Endometrium (tissue), 2 donors: ENCODE results near the gene MRPL23.

Source experiments
- FAIRE-seq: peaks from 2 replicates; lab custom pipeline; 2012; peaks lifted over from hg19 to GRCh38; lab: Jason Lieb, UNC
- donor health status: control.
- donor health status: control.

The MRPL23 gene

GRCh38 chr11:1921574-1922141 is 25.5 kb upstream of the MRPL23 start:
- no peak for FAIRE-seq

GRCh38 chr11:1922481-1923081 is 24.6 kb upstream of the MRPL23 start:
- no peak for FAIRE-seq

- no peak for FAIRE-seq
These were observed 23.8 kb upstream of the MRPL23 start for GRCh38 chr11:1923201-1923956.

- FAIRE-seq, result no peak
These were observed 23.0 kb upstream of the MRPL23 start for GRCh38 chr11:1924181-1924580.

GRCh38 chr11:1924646-1925372 is 22.3 kb upstream of the MRPL23 start:
- no peak for FAIRE-seq

GRCh38 chr11:1925373-1926155 is 21.6 kb upstream of the MRPL23 start:
- no peak for FAIRE-seq

- no peak for FAIRE-seq
These were observed 20.7 kb upstream of the MRPL23 start for GRCh38 chr11:1926156-1927025.

GRCh38 chr11:1927026-1927847 is 19.9 kb upstream of the MRPL23 start:
- FAIRE-seq, result no peak

- no peak for FAIRE-seq
These were observed 19.2 kb upstream of the MRPL23 start for GRCh38 chr11:1927848-1928469.

- no peak for FAIRE-seq
These were observed 18.7 kb upstream of the MRPL23 start for GRCh38 chr11:1928470-1928890.

GRCh38 chr11:1928891-1929541 is 18.1 kb upstream of the MRPL23 start:
- no peak for FAIRE-seq

GRCh38 chr11:1929621-1930461 is 17.3 kb upstream of the MRPL23 start:
- no peak for FAIRE-seq

- FAIRE-seq, result no peak
These were observed 16.7 kb upstream of the MRPL23 start for GRCh38 chr11:1930462-1930830.

- no peak for FAIRE-seq
These were observed 15.6 kb upstream of the MRPL23 start for GRCh38 chr11:1931341-1932104.

GRCh38 chr11:1932105-1932480 is 15.0 kb upstream of the MRPL23 start:
- no peak for FAIRE-seq

GRCh38 chr11:1932681-1933080 is 14.5 kb upstream of the MRPL23 start:
- no peak for FAIRE-seq
